ENCODE data around the gene NDST1.

Gene NDST1

GRCh38 chr5:150601491-150602345, 93.8 kb downstream of the NDST1 start:
- TF ChIP-seq, protein P1, sequence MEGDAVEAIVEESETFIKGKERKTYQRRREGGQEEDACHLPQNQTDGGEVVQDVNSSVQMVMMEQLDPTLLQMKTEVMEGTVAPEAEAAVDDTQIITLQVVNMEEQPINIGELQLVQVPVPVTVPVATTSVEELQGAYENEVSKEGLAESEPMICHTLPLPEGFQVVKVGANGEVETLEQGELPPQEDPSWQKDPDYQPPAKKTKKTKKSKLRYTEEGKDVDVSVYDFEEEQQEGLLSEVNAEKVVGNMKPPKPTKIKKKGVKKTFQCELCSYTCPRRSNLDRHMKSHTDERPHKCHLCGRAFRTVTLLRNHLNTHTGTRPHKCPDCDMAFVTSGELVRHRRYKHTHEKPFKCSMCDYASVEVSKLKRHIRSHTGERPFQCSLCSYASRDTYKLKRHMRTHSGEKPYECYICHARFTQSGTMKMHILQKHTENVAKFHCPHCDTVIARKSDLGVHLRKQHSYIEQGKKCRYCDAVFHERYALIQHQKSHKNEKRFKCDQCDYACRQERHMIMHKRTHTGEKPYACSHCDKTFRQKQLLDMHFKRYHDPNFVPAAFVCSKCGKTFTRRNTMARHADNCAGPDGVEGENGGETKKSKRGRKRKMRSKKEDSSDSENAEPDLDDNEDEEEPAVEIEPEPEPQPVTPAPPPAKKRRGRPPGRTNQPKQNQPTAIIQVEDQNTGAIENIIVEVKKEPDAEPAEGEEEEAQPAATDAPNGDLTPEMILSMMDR (IDR thresholded peaks at IDR 0.05; ENCODE audit: low read depth, low read length, missing control alignments), result no peak
- Histone ChIP-seq H3K27me3 (replicated peaks) (no peaks in the 10 kb centered on the region), H3K4me3 (ENCODE audit: low read depth, low read length) (no peak overlapping the region), H3K27ac (no peak overlapping the region), H3K36me3 (replicated peaks) (no peaks in the 10 kb centered on the region)
- in situ Hi-C loops (cut with HindIII; ENCODE audit: low pct_ligation_motif_present, low sequenced_read_pairs), result no loop called here
- DNase-seq, result no peak

DNA sequence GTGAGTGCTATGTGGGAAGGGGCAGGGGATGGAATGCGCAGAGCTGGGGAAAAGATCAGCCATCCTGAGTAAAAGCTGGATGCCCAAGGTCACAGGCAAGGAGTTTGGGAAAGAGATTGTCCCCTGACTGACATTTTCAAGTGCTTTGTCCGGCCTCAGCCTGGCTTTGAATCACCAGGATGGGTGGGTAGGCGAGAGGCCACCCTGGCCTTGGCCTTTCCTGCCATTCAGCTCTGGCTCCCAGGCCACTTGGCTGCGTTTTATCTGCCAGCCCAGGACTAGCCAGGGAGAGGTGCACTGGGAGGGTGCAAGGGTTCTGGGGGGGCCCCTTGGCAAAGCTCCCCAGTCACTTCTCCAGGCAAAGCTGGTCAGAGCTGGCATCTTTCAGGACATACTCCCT, 95.1 kb downstream of the NDST1 start:
- Histone ChIP-seq H3K36me3 (replicated peaks) (no peaks in the 10 kb centered on the region), H3K4me3 (ENCODE audit: low read depth, low read length) (no peak overlapping the region), H3K27ac (no peak overlapping the region), H3K27me3 (replicated peaks) (no peaks in the 10 kb centered on the region)
- TF ChIP-seq, protein P1 (IDR thresholded peaks at IDR 0.05; ENCODE audit: low read depth, low read length, missing control alignments), result no peak
- DNase-seq, result no peak
- in situ Hi-C loops (cut with HindIII; ENCODE audit: low pct_ligation_motif_present, low sequenced_read_pairs), result no loop called here

GRCh38 chr5:150603491-150603890, 95.6 kb downstream of the NDST1 start:
- Histone ChIP-seq H3K27me3 (replicated peaks) (no peaks in the 10 kb centered on the region), H3K4me3 (ENCODE audit: low read depth, low read length) (no peak overlapping the region), H3K36me3 (replicated peaks) (no peaks in the 10 kb centered on the region), H3K27ac (no peak overlapping the region)
- TF ChIP-seq, protein P1 (IDR thresholded peaks at IDR 0.05; ENCODE audit: low read depth, low read length, missing control alignments), result no peak
- in situ Hi-C loops (cut with HindIII; ENCODE audit: low pct_ligation_motif_present, low sequenced_read_pairs), result no loop called here
- no peak for DNase-seq

GRCh38 chr5:150604010-150604409, 96.1 kb downstream of the NDST1 start:
- H3K27me3 ChIP-seq (replicated peaks), result no peaks in the 10 kb centered on the region
- H3K36me3 ChIP-seq (replicated peaks), result no peaks in the 10 kb centered on the region
- H3K4me3 ChIP-seq (ENCODE audit: low read depth, low read length), result no peak overlapping the region
- TF ChIP-seq, protein P1 (IDR thresholded peaks at IDR 0.05; ENCODE audit: low read depth, low read length, missing control alignments), result no peak
- H3K27ac ChIP-seq, result no peak overlapping the region
- in situ Hi-C loops (cut with HindIII; ENCODE audit: low pct_ligation_motif_present, low sequenced_read_pairs), result no loop called here
- no peak for DNase-seq

GRCh38 chr5:150604894-150605440, 97.0 kb downstream of the NDST1 start:
- no peaks in the 10 kb centered on the region for H3K27me3 ChIP-seq (replicated peaks)
- H3K4me3 ChIP-seq (ENCODE audit: low read depth, low read length), result no peak overlapping the region
- DNase-seq, result no peak
- in situ Hi-C loops (cut with HindIII; ENCODE audit: low pct_ligation_motif_present, low sequenced_read_pairs), result no loop called here
- H3K27ac ChIP-seq, result no peak overlapping the region
- TF ChIP-seq, protein P1 (IDR thresholded peaks at IDR 0.05; ENCODE audit: low read depth, low read length, missing control alignments), result no peak
- H3K36me3 ChIP-seq (replicated peaks), result no peaks in the 10 kb centered on the region

Measured in brain microvascular endothelial cell (primary cell).